K562 (cell line): ENCODE results near the gene ISOC1. TPM values are rescaled to one million over a fixed set of nuclear protein-coding genes. Genes with fewer than 3 reads are reported as not detected.

Source experiments
- ASH1L ChIP-seq: fragments of 450-650 bp; IDR thresholded peaks from 2 replicates; pipeline ENCODE4 v1.6.1; 2018; ENCODE audit warnings: borderline replicate concordance, mild to moderate bottlenecking, low read depth; ENCODE audit not compliant: partially characterized antibody
- E2F3 ChIP-seq: fragments of 250-450 bp; sonication (Bioruptor Pico); IDR thresholded peaks from 2 replicates; pipeline ENCODE4 v1.4.0; 2020; ENCODE audit warnings: mild to moderate bottlenecking
- OTX1 ChIP-seq: fragments of 450-650 bp; formaldehyde crosslinking; IDR thresholded peaks from 2 replicates; pipeline ENCODE4 v1.4.0; 2022; ENCODE audit warnings: mild to moderate bottlenecking
- POLR2H ChIP-seq: IDR thresholded peaks from 2 replicates; pipeline ENCODE4 v1.6.1; 2016; ENCODE audit warnings: missing genetic modification characterization, low read depth, mild to moderate bottlenecking, control low read depth, missing compliant biosample characterization, moderate library complexity
- PTTG1 ChIP-seq: fragments of 450-650 bp; IDR thresholded peaks from 2 replicates; pipeline ENCODE4 v1.6.1; 2016; ENCODE audit warnings: low read depth, mild to moderate bottlenecking, missing genetic modification characterization, missing compliant biosample characterization
- SNRNP70 ChIP-seq: fragments of 200-400 bp; formaldehyde crosslinking; optimal IDR thresholded peaks from 2 replicates; pipeline ENCODE3; 2017; ENCODE audit warnings: low read depth, low read length
- SUPT5H ChIP-seq: fragments of 450-650 bp; IDR thresholded peaks from 2 replicates; pipeline ENCODE4 v1.6.1; 2016
- TBL1XR1 ChIP-seq, 2 experiments: IDR thresholded peaks; 2 replicates each; pipeline ENCODE4 v1.6.1; 2012; ENCODE audit warnings: improper control_type of control experiment in 2 of 2, low read length in 2 of 2, mild to moderate bottlenecking in 1 of 2
- ZBTB7A ChIP-seq: IDR thresholded peaks from 2 replicates; pipeline ENCODE4 v1.6.1; 2011; ENCODE audit warnings: low read depth, mild to moderate bottlenecking, low read length, moderate library complexity, borderline replicate concordance; ENCODE audit not compliant: control insufficient read depth
- polyA plus RNA-seq, 8 experiments: library from polyadenylated mRNA; depleted of rRNA in 4 of 8; stranded (reverse) in 5 of 8; unstranded in 3 of 8; fragments of >200 nt; fragmentation: Nextera tagmentation in 2 of 8; fragmentation: Illumina TruSeq in 1 of 8; extraction: Ambion mirVana in 2 of 8; extraction: Trizol in 1 of 8; gene quantifications; 2 replicates each; pipeline versions ENCODE4 v1.2.1 to v1.2.3, GENCODE V29; 2011 to 2014; ENCODE audit warnings: inconsistent platforms in 1 of 8, missing spikeins in 1 of 8
- total RNA-seq, 7 experiments: library from RNA; depleted of rRNA in 6 of 7; stranded (reverse); fragments of >200 nt in 6 of 7; fragmentation: Illumina TruSeq in 2 of 7; extraction: Trizol in 2 of 7; gene quantifications; 2 replicates each; pipeline versions ENCODE4 v1.2.1 to v1.2.3, GENCODE V29; 2011 to 2021; ENCODE audit warnings: low replicate concordance in 1 of 7
- TF ChIP-seq, protein P1 (sequence below), 2 experiments: fragments of 450-650 bp; formaldehyde crosslinking in 1 of 2; IDR thresholded peaks; 2 replicates each; pipeline versions ENCODE4 v1.4.0 to v1.6.1; 2014 to 2020; ENCODE audit warnings: mild to moderate bottlenecking in 2 of 2, borderline replicate concordance in 1 of 2, low read depth in 1 of 2
- TF ChIP-seq, protein P2 (sequence below): sonication (generic); formaldehyde crosslinking; IDR thresholded peaks from 2 replicates; pipeline ENCODE4 v1.9.0; 2022; ENCODE audit warnings: mild to moderate bottlenecking, missing genetic modification reagents
- TF ChIP-seq, protein P3 (sequence below): fragments of 250-450 bp; sonication (Bioruptor Pico); IDR thresholded peaks from 2 replicates; pipeline ENCODE4 v1.4.0; 2020; ENCODE audit warnings: mild to moderate bottlenecking
- TF ChIP-seq, protein P4 (sequence below): sonication (generic); formaldehyde crosslinking; IDR thresholded peaks from 2 replicates; pipeline ENCODE4 v1.8.1; 2023; ENCODE audit warnings: mild to moderate bottlenecking, missing genetic modification reagents, moderate library complexity

The ISOC1 gene
- total and polyA plus RNA-seq, 9 of the 15 experiments (the other 6 are each of a cell fraction or from before 2014, with no cell fraction given): 14.0 to 67.9 (median 51.3) TPM

DNA sequence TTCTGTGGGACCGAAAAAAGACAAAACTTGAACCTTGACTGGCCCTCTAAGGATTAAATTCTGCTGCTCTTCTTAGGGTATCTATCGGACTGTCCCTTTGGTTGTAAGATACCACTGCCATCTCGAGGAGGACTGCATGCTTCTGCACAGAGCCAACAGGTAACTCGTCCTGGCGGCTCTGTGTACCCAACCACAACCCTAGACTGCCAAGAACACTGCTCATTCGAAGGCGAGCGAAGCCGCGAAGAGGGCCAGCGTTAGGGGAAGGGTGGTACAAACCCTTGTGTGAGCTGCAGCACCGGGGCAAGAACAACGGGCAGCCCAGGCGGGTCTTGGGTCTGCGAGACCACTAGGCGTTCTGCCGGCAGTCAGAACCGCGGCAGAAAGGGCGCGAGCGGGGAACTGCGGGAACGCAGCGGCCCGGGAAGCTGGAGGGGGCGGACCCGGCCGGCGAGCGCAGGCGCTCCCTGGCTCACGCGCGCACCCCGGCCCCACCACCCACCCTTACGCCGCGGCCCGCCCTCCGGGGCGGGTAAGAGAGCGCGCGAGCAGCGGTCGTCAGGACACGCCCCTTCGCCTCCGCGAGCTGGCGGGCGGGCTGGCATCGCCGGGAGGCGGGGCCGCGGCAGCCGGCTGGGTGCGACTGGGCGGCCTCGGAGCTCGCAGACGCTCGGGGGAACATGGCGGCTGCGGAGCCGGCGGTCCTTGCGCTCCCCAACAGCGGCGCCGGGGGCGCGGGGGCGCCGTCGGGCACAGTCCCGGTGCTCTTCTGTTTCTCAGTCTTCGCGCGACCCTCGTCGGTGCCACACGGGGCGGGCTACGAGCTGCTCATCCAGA is at the start of gene ISOC1 (continued):
- TF ChIP-seq, protein P1, sequence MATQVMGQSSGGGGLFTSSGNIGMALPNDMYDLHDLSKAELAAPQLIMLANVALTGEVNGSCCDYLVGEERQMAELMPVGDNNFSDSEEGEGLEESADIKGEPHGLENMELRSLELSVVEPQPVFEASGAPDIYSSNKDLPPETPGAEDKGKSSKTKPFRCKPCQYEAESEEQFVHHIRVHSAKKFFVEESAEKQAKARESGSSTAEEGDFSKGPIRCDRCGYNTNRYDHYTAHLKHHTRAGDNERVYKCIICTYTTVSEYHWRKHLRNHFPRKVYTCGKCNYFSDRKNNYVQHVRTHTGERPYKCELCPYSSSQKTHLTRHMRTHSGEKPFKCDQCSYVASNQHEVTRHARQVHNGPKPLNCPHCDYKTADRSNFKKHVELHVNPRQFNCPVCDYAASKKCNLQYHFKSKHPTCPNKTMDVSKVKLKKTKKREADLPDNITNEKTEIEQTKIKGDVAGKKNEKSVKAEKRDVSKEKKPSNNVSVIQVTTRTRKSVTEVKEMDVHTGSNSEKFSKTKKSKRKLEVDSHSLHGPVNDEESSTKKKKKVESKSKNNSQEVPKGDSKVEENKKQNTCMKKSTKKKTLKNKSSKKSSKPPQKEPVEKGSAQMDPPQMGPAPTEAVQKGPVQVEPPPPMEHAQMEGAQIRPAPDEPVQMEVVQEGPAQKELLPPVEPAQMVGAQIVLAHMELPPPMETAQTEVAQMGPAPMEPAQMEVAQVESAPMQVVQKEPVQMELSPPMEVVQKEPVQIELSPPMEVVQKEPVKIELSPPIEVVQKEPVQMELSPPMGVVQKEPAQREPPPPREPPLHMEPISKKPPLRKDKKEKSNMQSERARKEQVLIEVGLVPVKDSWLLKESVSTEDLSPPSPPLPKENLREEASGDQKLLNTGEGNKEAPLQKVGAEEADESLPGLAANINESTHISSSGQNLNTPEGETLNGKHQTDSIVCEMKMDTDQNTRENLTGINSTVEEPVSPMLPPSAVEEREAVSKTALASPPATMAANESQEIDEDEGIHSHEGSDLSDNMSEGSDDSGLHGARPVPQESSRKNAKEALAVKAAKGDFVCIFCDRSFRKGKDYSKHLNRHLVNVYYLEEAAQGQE (IDR thresholded peaks at IDR 0.05; ENCODE audit: borderline replicate concordance): peak; percentile 40
- TF ChIP-seq, protein P1 (CRISPR knock-in tag; IDR thresholded peaks at IDR 0.05; ENCODE audit: low read depth): no peak; the same call in none of the 2 replicates
- TF ChIP-seq POLR2H (tag): peak; percentile 59; the same call in 1 of the 2 replicates
- TF ChIP-seq SNRNP70: no peak
- peak; percentile 64 for TF ChIP-seq SUPT5H
- no peak for TF ChIP-seq PTTG1 (tag)
- peak; percentile 70; the same call in 1 of the 2 replicates for TF ChIP-seq E2F3 (CRISPR knock-in tag)
- TF ChIP-seq, protein P2, sequence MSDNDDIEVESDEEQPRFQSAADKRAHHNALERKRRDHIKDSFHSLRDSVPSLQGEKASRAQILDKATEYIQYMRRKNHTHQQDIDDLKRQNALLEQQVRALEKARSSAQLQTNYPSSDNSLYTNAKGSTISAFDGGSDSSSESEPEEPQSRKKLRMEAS: peak; percentile 96
- TF ChIP-seq, protein P3, sequence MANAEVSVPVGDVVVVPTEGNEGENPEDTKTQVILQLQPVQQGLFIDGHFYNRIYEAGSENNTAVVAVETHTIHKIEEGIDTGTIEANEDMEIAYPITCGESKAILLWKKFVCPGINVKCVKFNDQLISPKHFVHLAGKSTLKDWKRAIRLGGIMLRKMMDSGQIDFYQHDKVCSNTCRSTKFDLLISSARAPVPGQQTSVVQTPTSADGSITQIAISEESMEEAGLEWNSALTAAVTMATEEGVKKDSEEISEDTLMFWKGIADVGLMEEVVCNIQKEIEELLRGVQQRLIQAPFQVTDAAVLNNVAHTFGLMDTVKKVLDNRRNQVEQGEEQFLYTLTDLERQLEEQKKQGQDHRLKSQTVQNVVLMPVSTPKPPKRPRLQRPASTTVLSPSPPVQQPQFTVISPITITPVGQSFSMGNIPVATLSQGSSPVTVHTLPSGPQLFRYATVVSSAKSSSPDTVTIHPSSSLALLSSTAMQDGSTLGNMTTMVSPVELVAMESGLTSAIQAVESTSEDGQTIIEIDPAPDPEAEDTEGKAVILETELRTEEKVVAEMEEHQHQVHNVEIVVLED (CRISPR knock-in tag): peak; percentile 66; the same call in 1 of the 2 replicates
- no peak for TF ChIP-seq ASH1L
- no peak for TF ChIP-seq OTX1 (CRISPR knock-in tag)
- TF ChIP-seq, protein P4, sequence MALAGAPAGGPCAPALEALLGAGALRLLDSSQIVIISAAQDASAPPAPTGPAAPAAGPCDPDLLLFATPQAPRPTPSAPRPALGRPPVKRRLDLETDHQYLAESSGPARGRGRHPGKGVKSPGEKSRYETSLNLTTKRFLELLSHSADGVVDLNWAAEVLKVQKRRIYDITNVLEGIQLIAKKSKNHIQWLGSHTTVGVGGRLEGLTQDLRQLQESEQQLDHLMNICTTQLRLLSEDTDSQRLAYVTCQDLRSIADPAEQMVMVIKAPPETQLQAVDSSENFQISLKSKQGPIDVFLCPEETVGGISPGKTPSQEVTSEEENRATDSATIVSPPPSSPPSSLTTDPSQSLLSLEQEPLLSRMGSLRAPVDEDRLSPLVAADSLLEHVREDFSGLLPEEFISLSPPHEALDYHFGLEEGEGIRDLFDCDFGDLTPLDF (CRISPR knock-in tag): 0 out of 2 replicates have a peak, but pooled peaks have one; percentile 84
- TF ChIP-seq ZBTB7A: peak; percentile 63; the same call in 1 of the 2 replicates
- TF ChIP-seq TBL1XR1 (IDR thresholded peaks at IDR 0.05; ENCODE audit: low read length in 2 of 2): peak in 1 of 2 experiments; percentile 25; a peak in 1 of 4 replicates
